GM18858 (cell line): ENCODE measurements around the gene ADGRB2.

Source experiments
- ATAC-seq: cut with Tn5 transposase; IDR thresholded peaks from one replicate; pipeline ENCODE4 v1.9.1; 2021; ENCODE audit not compliant: unreplicated experiment

Gene ADGRB2

DNA sequence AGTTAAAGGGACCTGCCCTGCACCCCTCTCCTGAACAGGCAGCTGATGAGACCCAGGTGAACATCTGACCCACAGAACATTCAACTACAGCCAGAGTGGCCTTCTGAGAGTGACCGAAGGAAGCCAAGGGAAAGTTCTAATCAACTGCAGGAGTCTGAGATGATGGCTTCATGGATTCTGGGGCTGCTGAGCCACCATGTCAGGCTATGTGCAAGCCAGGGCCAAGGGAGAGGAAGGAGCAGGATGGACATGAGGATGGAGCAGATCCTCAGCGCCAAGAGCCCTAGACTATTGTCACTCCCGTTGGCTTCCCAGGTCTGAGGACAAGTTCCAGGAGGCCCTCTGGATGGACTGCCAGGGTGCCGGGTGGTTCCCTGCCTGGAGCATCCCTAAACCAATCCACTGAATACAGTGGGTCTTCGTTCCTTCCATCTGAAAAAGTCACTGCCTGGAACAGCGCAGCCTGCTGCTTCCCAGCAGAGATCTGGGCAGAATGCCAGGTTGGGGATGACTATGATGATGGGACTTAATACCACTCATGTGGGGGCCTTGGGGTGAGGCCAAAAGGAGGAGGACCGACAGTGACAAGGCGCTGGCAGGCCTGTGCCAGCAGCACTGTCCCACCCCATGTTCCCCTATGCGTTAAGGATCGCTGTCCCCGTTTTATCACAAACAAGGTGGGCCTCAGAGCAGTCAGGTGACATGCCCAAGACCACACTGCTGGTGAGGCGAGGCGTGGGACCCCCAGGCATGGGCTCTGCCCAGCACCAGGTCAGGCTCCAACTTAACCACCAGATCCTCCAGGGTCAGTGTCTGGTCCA is 31.9 kb upstream of the ADGRB2 start:
- no peak for ATAC-seq

DNA sequence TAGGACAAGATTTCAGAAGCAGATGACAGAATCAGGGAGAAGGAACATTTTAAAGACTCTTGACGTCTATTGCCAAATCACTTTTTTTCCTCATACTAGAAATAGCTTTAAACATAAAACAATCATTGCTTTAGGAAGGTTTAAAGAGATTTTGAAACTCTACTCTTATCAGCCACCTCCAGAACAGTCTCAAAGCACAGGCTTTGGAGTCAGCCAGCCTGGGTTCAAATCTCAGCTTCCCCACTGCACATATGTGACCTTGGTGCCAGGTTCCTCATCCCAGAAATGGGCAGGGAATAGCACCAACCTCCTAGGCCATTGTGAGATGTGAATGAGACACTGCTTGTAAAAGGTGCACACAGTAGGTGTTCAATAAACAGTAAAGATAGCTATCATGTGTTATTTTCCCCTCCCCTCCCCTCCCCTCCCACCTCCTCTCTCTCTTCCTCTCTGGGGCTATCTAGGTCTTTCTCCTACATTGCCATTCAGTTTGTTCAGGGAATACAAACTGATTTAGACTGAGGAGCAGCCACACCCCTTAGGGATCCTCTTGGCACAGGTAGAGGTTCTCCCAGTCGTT is 31.0 kb upstream of the ADGRB2 start:
- ATAC-seq: no peak

DNA sequence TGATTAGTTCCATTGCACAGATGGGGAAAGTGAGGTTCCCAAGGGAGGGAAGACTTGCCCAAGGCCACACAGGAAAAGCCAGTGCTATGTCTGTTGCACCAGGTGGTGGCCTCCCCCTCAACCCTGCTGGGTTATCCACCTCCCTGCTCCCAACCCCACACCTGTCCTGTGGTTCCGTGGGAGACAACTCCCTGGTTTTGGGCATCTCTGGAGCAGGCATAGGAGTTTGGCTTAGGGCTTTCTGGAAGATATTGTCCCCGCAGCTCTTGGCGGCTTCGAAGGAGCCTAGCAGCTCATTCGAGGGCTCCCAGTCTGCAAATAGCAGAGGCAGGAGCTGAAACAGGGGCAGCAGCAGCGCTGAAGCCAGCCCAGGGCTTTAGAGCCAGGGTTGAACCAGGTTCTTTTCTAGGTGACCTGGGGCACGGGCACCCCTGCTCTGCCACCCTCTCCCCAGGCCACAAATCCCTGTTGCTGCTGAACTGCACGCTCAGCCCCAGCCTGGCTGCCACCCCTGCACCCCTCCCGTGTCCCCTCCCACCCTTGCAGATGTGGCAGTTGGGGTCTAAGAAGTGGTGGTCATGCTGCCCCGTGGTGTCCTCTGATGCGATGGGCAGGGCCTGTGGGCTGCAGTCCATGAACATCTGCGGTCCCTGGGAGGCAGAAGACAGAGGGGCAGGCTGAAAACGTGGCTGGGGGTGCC is 29.6 kb upstream of the ADGRB2 start:
- no peak for ATAC-seq

DNA sequence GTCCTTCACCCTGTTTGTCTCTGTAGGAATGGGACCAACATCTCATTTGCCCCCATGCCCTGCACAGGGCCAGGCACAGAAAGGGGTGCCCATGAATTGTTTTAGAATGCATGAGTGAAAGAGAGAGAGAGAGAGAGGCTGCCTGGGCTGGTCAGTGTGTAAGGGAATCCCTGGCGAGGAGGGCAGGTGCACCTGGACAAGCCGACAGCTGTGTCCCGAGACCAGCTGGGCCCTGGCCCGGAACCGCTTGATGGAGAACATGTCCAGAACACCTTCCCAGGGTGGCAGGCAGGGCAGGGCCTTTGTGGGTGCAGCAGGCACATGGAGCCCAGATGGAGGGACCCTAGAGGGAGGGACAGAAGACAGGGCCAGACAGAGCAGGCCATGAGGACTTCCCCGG is 28.9 kb upstream of the ADGRB2 start:
- ATAC-seq: no peak

DNA sequence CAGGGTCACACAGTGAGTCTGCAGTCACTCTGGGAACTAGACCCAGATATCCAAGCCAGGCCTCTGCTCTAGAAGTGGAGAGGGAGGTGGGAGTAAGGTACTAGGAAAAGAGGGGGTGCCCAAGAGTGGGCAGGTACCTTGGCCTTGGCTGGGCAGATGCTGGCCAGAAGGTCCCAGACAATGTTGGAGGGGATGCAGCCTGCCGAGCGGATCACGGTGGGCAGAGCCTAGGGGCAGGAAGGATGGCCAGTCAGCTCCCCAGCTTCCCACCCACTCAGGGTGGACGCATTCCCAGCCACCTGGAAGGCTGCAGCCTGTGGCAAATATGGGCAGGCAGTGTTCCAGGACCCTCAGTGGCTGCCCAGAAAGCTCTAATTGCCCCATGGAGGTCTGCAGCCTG is 28.4 kb upstream of the ADGRB2 start:
- ATAC-seq: no peak

DNA sequence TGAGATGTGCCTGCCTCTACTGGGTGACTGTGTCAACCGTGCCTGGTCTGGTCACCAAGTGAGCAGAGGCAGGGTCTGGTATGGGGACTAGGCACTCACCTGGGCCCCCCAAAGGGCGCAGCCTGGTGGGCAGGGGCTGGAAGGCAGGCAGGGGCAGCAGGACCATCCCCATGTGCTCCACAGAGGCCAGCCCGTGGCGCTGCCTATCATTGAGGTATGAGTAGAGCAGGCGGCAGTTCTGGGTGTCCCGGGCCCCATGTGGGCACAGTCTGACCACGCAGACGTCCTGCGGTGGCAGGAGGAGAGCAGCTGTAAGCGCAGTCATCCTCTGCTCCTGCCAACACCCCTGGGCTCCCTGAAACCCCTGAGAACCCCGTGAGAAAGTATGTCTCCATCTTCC is 28.0 kb upstream of the ADGRB2 start:
- ATAC-seq: no peak

DNA sequence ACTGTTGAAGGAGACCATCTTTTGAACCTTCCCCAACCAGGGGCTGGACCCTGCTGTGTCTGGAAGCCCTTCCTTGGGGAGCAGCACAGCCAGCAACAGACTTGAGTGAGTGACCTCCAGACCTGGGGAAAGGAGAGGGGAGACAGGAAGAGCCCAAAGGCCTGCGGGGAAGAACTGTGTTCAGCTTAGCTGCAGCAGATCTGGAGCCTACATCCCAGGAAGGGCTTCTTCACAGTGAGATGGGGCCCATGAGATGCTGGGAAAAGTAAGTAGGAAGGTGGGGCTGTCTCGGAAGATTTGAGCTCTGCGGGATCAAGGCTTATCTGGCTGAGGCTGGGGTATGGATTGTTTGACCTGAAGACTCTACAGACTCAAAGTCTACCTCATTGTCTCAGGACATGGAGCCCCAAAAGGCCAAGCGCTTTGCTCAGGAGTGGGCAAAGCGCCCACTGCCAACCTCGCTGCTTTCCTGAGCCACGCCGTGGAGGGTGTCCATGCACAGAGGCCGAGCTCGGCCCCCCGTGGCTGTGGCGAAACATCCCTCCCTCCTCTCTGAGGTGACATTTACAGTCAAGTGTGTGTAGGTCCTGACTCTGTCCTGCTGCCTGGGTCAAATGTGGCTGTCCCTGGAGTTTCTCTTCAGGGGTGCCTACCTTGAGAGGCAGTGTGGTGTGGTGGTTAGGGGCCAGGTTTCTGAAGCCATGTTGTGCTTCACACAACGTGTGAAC is 27.2 kb upstream of the ADGRB2 start:
- no peak for ATAC-seq

DNA sequence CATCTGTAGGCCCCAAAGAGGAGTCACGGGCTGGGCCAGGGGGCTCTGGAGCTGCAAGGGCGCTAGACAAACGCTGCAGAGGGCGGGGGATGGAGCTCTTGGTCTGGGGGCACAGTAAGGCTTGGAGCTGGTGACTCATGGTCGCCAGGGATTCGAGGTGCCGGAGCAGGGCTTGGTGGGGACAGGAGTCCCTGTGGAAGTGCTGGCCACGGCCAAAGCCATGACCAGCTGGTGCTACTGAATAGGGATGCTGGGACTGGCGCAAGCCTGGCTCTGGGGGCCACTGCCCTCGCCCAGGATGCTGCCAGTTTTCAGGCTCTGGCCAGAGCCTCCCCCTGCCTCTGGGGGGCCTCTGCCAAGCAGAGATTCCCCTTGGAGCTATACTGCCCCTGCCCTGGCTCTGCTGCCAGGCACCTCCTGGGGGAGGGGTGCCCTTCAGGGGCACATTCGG is 26.5 kb upstream of the ADGRB2 start:
- no peak for ATAC-seq

DNA sequence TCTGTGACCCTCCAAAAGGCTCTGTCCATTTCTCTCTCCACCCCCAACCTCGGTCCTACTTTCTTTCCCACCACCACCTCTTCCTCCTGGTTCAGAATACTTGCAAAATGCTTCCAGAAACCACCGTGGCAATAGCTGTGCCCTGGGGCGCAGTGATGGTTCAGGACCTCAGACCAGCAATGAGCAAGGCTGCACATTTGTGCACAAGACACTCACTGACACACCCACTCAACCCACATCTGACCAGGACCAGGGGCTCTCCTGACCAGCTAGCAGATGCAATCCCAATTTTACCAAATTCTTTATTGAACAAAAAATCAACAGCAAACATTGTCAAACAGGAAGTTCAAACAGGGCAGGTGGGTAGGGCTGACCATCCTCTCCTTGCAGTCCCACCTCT is 26.0 kb upstream of the ADGRB2 start:
- no peak for ATAC-seq

DNA sequence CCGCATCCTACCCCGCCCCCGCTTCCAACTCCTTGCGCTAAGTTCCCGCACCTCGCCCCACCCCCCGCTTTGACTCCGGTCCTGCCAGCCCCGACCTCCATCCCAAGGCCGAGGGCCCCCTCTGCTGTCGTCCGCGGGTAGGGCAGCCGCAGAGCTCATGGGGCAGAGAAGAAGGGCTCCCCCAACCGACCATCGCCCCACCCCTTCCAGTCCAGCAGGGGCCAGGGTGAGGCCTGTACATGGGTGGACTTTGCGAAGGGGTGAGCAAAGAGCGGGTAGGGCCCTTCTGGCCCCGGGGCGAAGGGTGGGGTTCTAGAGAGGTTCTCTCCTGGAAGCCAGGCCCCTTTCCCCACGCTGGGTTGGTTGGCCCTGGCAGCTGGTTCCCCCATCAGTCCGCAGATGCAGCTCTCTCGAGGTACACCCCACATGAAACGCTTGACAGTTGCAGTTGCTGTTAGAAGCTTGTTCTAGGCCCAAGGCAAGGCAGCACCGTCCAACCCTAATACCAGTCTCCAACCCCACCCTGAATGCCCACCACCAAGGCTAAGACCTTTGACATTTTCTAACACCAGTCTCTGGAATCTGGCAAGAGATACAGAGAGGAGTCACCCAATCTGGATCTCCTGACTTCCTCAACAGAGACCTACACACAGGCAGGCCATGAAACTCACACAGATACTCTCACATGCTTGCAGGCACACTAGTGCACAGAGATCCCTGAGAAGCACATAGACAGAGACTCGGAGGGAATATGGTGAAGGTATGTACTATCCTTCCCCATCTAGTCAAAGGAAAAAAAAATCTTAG is 25.3 kb upstream of the ADGRB2 start:
- no peak for ATAC-seq

DNA sequence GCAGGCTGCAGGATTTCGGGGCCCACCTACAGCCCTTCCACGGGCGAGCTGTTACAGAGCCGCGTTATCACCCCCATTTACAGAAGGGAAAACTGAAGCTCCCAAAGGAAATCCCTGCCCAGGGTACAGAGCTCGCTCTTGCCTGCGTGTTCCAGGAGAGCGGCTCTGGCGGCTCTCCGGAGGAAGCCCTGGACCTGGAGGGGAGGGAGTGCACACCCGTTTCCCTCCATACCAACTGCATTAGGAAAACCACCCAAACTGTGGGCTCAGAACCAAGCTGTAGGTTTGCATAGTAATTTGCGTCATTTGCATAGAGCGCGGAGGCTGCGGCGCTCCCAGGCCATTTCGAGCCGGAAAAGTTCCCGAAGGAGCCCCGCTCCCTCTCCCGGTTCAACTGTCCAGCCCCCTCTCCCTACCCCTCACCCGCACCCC is 24.7 kb upstream of the ADGRB2 start:
- ATAC-seq: no peak

DNA sequence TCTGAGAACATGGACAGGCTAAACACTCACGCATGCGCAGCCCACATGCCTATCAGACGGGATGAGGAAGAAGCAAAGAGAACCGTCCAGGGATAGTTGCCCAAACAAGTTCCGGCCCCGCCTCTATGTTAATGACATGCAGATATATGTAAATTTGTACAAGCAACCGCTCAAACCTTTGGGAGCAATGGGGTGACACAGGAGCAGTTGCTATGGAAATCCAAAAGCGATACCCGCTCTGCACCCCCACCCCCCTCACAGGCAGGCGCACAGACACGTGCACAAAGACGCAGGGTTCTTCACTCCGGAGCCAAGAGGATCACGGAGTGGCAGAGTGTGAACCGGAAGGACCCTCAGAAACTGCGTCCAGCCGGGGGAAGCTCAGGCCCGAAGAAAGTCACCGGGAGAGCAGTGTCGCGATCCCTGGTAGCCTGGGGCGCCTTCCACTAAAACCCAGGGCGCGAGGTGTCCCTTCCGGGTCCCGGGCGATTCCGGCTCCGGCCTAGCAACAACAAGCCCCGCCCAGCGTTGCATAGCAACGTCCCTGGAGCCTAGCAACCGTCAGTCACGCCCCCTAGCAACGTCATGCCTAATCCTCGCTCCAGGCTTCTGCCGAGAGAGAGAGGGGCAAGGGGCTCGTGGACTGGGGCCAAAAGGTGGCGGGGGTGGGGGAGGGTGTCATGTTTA is 24.1 kb upstream of the ADGRB2 start:
- no peak for ATAC-seq

DNA sequence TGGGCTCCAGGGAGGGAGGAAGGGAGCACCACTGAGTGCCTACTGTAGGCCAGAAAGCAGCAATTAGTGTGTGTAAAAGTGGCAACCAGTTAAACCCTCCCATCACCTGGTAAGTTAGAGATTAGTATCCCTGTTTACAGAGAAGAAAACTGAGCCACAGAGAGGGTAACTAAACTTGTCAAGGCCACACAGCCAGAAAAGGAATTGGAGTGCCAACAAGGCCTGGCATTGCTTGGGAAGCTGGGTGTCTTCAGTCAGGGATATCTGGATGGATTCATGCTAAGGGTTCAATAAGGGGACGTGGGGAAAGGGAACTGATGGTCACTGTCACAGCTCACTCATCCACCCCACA is 23.6 kb upstream of the ADGRB2 start:
- ATAC-seq: no peak

DNA sequence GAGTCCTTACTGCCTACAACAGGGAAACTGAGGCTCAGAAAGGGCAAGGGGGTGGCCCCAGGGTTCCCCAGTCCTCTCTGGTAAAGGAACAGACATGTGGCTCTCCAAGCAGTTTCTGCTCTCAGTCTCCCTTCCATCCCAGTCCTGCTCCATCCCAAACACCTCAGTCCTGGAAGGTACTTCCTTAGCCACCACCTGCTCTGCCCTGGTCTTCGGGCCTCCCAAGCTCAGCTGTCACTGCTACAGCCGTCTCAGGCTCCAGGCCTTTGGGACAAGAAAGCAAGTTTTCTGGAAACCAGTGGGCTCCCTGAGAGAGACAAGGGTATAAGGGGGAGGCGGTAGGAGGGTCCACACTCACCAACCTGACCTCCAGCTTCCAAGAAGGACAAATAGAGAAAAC is 23.1 kb upstream of the ADGRB2 start:
- no peak for ATAC-seq

DNA sequence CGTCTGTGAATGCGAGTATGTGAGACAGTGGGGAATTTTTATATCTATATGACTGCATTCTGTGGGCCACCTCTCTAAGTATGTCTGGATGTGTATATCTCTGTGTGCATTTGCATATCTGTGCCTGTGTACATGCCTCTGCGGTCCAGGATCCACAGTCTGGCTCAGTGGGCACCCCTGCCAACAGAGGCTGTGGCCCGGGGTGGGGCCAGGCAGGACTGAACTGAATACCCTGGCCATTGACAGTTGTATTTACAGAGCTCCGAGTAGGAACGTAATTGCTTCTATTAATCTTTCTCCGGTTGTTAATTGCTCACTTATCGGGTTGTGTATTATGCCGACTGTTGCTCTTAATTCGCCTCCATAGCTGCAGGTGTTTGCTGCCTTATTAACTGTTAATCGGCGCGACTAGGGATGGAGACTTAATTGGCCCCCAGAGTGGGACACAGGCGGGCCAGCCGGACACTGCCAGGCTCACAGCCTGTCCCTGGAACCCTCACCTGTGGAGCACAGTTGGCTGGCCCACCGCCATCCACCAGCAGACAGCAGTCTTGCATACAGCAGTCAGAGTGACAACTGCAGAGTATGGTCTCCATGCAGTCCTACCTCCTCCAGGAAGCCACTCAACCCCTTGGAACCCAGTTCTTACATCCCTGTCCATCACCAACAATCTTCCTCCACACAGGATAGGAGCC is 22.4 kb upstream of the ADGRB2 start:
- no peak for ATAC-seq

DNA sequence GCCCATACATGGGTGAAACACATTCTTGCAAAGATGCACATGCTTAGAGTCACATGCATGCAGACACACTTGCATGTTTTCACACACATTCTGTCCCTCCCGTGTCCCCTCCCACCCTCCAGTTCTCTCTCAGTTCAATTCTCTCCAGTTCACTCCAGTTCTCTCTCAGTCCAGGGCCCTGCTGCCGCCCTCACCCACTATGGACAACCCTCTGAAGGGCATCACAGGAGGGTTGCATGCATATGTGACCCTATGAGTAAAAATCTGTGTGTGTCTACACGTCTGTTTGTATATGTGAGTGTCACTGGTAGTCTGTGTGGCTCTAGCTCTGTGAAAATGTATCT is 21.8 kb upstream of the ADGRB2 start:
- ATAC-seq: no peak

DNA sequence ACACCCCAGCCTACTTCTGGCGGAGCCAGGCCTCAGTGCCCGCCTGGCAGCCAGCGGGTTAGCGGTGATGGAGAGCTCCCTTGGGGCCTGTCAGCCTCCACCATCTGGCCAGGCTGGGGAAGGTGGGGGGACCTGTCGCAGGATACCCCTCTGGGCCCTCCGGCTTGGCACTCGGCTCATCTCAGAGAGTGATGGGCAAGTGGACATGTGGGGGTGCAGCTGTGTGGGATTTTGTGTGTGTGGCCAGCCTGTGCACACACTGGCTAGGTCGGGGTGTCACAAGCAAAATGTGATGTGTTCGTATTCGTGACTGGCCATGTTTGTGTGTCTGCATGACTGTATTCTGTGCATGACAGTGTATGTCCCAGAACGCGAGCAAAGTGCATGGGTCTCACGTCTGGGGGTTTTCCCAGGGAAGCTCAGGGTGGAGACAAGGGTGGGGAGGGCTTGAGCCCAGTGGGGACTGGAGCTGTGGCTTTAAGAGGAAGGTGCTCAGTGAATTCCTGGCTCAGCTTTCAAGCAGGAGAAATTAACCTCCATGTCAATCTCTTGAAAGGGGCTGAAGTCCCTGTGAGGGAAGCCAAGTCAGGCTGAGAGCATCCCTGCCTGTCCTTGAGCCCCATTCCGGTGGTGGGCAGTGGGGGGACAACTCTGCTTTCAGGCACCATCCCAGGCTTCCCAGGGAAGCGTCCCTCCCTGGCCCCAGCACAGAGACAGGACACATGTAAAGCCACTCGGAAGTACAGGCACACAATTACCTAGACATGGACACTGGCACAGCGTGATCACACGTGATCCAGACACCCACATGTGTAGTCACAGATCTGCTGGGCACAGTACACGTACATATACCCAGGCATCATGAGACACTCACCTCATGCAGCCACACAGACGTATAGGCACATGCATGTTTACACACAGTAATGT is 21.1 kb upstream of the ADGRB2 start:
- ATAC-seq: no peak

DNA sequence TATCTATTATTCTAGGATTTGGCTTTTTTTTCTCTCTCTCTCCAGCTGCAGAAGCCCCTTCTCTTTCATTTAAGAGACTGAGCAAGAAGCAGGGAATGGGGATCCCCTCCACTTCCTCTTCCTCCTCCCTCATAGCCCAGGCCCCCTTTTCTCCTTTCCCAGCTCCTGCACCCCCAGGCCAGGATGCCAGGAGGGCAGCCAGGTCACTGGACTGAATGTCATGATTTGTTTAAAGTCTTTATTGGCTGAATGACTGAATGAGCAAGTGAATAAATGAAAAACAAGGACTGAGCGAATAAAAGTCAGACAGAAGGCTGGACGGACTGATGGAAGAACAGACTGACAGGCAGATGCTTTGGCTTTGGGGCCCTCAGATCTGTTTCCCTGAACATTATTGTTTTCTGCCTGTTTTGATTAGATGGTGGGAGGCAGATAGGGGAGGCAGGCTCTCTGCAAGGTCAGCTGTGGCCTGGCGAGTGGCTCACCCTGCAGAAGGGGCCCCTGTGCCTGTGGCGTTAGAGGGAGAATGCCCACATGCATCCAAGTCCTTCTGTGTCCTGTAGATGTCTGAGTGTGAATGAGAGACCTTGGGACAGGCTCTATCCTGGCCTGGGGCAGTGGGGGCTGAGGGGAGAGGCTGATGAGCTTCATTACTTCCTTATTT is 20.3 kb upstream of the ADGRB2 start:
- ATAC-seq: no peak
